DND-41 (cell line): ENCODE results near the gene KCNH1.
"Not testable (repeated sequence)": the region's sequence is repeated elsewhere in the genome, so short reads cannot be mapped to it uniquely, and the experiment has no call there.

Experiments
- ATAC-seq: fragments of 200-7000 bp; cut with Tn5 transposase; 3 replicates; pipeline ENCODE4 v1.9.1; 2021; ENCODE audit warnings: low read depth; ENCODE audit not compliant: insufficient read depth
- DNase-seq: peaks from one replicate; pipeline ENCODE4 v3.0.0-alpha.2; 2020
- H2AFZ ChIP-seq: 2 replicates; pipeline ENCODE4 v1.6.0; 2012; ENCODE audit warnings: low read depth, low read length
- H3K27ac ChIP-seq: 2 replicates; pipeline ENCODE4 v1.5.1; 2012; ENCODE audit warnings: low read length, inconsistent platforms
- H3K27me3 ChIP-seq: fragments of 200-600 bp; sonication (generic); 2 replicates; pipeline ENCODE4 v1.6.0; 2012; ENCODE audit warnings: low read length, mild to moderate bottlenecking, inconsistent platforms; ENCODE audit not compliant: insufficient read depth, poor library complexity
- H3K36me3 ChIP-seq: 2 replicates; pipeline ENCODE4 v1.5.1; 2012; ENCODE audit warnings: low read length, inconsistent platforms; ENCODE audit not compliant: insufficient read depth
- H3K4me1 ChIP-seq: 2 replicates; pipeline ENCODE4 v1.5.1; 2012; ENCODE audit warnings: mild to moderate bottlenecking, low read length; ENCODE audit not compliant: insufficient read depth
- H3K4me2 ChIP-seq: 2 replicates; pipeline ENCODE4 v1.6.0; 2012; ENCODE audit warnings: mild to moderate bottlenecking, moderate library complexity, low read length, inconsistent platforms; ENCODE audit not compliant: insufficient read depth
- H3K4me3 ChIP-seq, 2 experiments: fragments of 200-600 bp in 1 of 2; shearing (Covaris generic) in 1 of 2; 2 replicates each; pipeline ENCODE4 v1.5.1; 2012 to 2016; ENCODE audit warnings: inconsistent platforms in 2 of 2, low read length in 2 of 2, mild to moderate bottlenecking in 2 of 2, low read depth in 1 of 2, moderate library complexity in 1 of 2
- H3K79me2 ChIP-seq: 2 replicates; pipeline ENCODE4 v1.6.0; 2012; ENCODE audit warnings: low read length, inconsistent platforms; ENCODE audit not compliant: insufficient read depth
- H3K9ac ChIP-seq: 2 replicates; pipeline ENCODE4 v1.6.0; 2012; ENCODE audit warnings: low read depth, mild to moderate bottlenecking, inconsistent platforms, low read length, moderate library complexity
- H3K9me3 ChIP-seq: 2 replicates; pipeline ENCODE4 v1.5.1; 2012; ENCODE audit warnings: low read length, moderate library complexity, mild to moderate bottlenecking, inconsistent platforms; ENCODE audit not compliant: insufficient read depth, severe bottlenecking
- H4K20me1 ChIP-seq: 2 replicates; pipeline ENCODE4 v1.6.0; 2012; ENCODE audit warnings: low read length; ENCODE audit not compliant: insufficient read depth
- CTCF ChIP-seq: IDR thresholded peaks from 2 replicates; pipeline ENCODE4 v1.5.1; 2012; ENCODE audit warnings: borderline replicate concordance, low read length, moderate library complexity, mild to moderate bottlenecking; ENCODE audit not compliant: poor library complexity, severe bottlenecking; ENCODE audit errors: extremely low read depth
- EZH2 ChIP-seq: IDR thresholded peaks from 3 replicates; pipeline ENCODE4 v1.6.1; 2012; ENCODE audit warnings: borderline replicate concordance, low read depth, mild to moderate bottlenecking, moderate library complexity, low read length, inconsistent platforms; ENCODE audit not compliant: severe bottlenecking

The KCNH1 gene

DNA sequence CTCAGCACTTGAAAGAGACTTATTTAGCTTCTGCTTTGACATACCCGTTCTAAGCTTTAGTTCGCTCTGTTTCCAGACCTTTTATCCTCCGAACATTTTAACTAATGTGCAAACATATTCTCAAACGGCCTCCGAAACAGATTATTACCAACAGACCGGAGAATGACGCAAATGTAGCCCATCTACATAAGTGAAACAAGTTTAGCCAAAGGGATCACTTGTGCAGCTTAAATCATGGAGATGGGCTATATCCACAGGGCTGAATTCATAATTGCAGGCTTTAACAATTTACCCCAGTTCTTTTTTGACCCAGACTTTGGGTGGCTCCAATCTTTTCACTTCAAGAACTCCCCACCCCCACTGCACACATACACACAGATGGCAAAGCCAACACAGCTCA lies 119.7 kb downstream of the KCNH1 start:
- no peaks in the 10 kb centered on the region for H3K36me3 ChIP-seq
- DNase-seq (no peak), ATAC-seq (no peak)
- H3K79me2 ChIP-seq: no peaks in the 10 kb centered on the region
- no peak overlapping the region for H3K27ac ChIP-seq
- H3K9me3 ChIP-seq: no peaks in the 10 kb centered on the region
- H3K27me3 ChIP-seq: no peaks in the 10 kb centered on the region
- H4K20me1 ChIP-seq: no peaks in the 10 kb centered on the region
- H3K4me3 ChIP-seq: no peak overlapping the region
- TF ChIP-seq EZH2: no peak
- TF ChIP-seq CTCF: no peak
- H3K4me1 ChIP-seq: no peaks in the 10 kb centered on the region
- H3K4me2 ChIP-seq: no peak overlapping the region
- no peak overlapping the region for H2AFZ ChIP-seq
- no peak overlapping the region for H3K9ac ChIP-seq

DNA sequence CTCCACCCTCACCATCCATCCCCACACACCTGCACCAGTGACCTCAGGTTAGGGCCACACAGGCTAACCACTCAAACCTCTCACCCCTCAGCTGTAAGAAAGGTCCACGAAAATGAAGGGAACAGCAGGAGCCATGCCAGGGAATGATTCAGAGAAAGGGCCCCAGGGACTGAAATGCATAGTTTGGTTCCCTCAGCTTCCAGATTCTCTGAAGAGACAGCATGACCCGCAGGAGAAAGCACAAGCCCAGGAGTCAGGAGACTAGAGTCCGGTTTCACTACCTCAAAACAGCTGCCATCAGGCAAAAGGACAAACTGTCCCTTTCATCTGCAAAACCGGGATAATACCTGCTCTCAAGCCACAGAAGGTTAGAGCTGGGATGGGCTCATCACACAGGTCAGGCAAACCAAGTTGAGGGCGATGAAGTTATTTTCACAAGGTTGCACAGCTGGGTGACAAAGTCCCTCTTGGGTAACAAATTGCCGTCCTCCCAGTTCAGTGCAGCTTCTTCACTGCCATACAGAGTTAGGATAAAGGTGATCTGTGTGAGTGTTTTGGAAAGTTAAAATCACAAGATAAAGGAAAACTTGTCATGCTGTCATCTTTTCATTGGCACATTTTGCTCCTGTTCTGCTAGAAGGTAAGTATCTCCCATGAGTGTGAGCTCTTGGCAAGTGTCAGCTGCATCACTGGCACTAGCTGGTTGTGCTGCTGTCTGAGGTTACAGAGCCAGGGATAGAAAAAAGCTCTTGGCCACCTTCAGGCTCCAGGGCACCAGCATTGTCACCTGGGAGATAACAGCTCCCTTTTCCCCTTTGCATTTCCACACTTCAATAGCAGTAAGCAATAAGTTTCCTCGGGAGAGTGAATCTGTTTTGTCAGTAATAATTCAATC lies 120.4 kb downstream of the KCNH1 start:
- Histone ChIP-seq H3K4me2 (no peak overlapping the region), H3K9me3 (no peaks in the 10 kb centered on the region), H4K20me1 (no peaks in the 10 kb centered on the region), H3K9ac (no peak overlapping the region), H3K36me3 (no peaks in the 10 kb centered on the region), H3K79me2 (no peaks in the 10 kb centered on the region), H3K4me3 (no peak overlapping the region), H2AFZ (no peak overlapping the region), H3K27me3 (no peaks in the 10 kb centered on the region), H3K4me1 (no peaks in the 10 kb centered on the region), H3K27ac (no peak overlapping the region)
- DNase-seq: no peak
- TF ChIP-seq EZH2 (no peak), CTCF (no peak)
- no peak for ATAC-seq

- not testable (repeated sequence) for H4K20me1 ChIP-seq, ATAC-seq, H2AFZ ChIP-seq, H3K4me3 ChIP-seq, H3K79me2 ChIP-seq, H3K4me1 ChIP-seq, H3K27ac ChIP-seq, H3K9me3 ChIP-seq, DNase-seq, H3K27me3 ChIP-seq, H3K4me2 ChIP-seq, H3K9ac ChIP-seq, H3K36me3 ChIP-seq
Observed at GRCh38 chr1:211011128-211011527, 122.8 kb downstream of the KCNH1 start.

GRCh38 chr1:211009944-211010343 lies 124.0 kb downstream of the KCNH1 start:
- Histone ChIP-seq H3K4me2 (no peak overlapping the region), H3K4me1 (no peaks in the 10 kb centered on the region), H3K27ac (no peak overlapping the region), H3K36me3 (no peaks in the 10 kb centered on the region), H3K27me3 (peaks cover 4% of the 10 kb centered on the region), H3K9ac (no peak overlapping the region), H2AFZ (no peak overlapping the region), H3K4me3 (no peak overlapping the region), H3K79me2 (no peaks in the 10 kb centered on the region), H3K9me3 (no peaks in the 10 kb centered on the region), H4K20me1 (no peaks in the 10 kb centered on the region)
- no peak for ATAC-seq
- DNase-seq: no peak
- TF ChIP-seq EZH2 (no peak), CTCF (no peak)
